ENCODE results near the gene UMODL1.

UMODL1 gene

DNA sequence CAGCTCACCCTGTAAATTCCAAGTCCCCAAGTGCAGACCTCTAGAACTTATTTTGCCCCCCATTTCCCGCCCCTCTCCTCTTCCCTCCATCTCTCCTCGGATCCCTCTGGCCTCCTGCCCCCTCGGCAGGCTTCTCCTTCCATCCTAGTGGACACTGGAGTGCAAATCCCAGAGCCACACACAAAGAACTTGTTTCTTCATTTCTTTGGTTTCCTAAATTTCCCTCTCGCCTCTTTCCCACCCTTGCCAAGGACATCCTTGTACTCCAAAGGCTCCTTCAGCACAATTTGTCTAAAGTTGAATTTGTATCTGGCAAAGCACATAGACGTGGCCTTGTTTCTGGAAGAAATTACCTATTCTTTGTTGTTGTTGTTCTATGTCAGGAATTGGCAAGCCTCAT is 17.5 kb downstream of the UMODL1 start:
- TF ChIP-seq CTCF (IDR thresholded peaks at IDR 0.05; ENCODE audit: low read depth, low read length): no peak
- no peak overlapping the region for H3K4me3 ChIP-seq (ENCODE audit: low read depth, low read length)

DNA sequence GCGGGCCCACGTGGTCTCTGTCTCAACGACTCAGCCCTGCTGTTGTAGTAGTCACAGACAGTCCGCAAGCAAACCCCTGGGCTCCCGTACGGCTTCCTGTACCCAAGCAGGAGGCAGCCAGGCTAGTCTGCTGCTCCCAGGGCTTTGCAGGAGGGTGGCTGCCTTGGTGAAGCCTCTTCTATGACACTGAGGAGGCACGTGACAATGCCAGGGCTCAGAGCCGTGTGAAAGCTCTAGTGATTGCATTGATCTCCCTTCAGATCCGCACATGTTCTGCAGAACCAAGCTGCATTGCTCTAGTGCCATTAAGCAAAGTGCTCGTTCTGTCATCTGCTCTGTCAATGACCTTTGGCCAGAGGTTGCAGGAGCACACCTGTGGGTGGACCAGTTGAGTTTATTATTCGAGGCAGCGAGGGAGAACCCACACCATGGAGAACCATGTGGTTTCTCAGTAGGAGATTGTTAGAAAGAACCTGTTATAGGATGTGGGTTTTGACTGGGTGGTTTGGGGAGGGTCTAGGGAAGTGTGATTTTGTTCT is 18.0 kb downstream of the UMODL1 start:
- H3K4me3 ChIP-seq (ENCODE audit: low read depth, low read length): no peak overlapping the region
- no peak for TF ChIP-seq CTCF (IDR thresholded peaks at IDR 0.05; ENCODE audit: low read depth, low read length)

DNA sequence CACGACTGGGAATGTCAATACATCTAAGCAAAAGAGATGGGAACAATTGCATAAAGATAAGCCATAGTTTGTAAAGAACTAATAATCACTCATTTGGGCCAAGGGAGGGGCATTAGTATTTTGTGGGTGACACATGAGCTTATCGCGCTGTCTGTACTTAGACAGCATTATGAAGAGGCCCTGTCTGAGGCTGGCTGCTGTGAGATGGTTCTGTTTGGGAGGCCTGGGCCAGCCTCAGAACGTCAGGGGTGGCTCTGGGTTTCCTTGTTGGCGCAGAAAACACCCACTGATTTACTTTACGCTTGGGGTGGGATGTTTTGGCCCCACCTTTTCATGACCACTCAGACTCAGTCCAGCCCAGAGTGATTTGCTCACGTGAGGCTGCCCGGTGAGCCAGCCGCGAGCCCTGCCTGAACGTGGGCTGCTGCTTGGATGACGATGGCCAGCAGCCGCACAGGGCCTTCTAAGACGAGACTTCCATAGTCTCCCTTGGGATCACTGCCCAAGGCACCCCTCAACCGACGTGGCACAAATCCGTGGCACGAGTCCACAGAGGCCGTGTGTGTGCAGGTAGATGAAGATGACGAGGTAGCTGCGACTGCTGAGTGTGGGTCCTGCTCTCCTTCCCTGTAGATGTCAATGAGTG is 18.7 kb downstream of the UMODL1 start:
- no peak overlapping the region for H3K4me3 ChIP-seq (ENCODE audit: low read depth, low read length)
- TF ChIP-seq CTCF (IDR thresholded peaks at IDR 0.05; ENCODE audit: low read depth, low read length): no peak

DNA sequence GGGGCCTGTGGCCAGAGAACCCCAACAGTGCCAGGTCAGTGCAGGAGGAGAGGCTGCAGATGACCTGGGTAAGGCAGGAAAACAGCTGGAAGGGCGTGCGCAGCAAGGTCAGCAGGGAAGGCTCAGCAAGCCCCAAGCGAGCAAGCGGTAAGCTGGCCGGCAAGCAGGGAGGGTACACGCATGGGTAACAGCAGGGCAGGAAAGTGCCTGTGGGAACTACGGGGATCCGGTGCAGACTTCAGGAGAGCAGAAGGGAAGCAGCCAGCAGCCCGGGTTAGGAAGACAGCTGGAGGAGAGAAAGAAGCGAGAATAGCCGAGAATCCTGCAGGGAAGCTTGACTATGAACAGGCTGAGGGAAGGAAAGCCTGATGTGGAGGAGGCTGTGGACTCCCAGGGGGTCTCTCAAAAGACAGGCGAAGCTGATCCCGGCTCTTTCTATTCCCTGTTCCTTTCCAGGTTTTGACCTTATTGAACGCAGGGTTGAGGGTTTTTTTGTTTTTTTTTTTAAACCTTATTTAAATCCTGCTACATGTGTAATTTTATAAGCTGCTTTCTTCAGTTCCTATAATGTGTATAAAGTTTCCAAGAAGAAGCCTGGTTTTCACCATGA is 20.9 kb downstream of the UMODL1 start:
- H3K4me3 ChIP-seq (ENCODE audit: low read depth, low read length): no peak overlapping the region
- no peak for TF ChIP-seq CTCF (IDR thresholded peaks at IDR 0.05; ENCODE audit: low read depth, low read length)

GRCh38 chr21:42092771-42093170 is 21.7 kb downstream of the UMODL1 start:
- TF ChIP-seq CTCF (IDR thresholded peaks at IDR 0.05; ENCODE audit: low read depth, low read length): no peak
- no peak overlapping the region for H3K4me3 ChIP-seq (ENCODE audit: low read depth, low read length)

DNA sequence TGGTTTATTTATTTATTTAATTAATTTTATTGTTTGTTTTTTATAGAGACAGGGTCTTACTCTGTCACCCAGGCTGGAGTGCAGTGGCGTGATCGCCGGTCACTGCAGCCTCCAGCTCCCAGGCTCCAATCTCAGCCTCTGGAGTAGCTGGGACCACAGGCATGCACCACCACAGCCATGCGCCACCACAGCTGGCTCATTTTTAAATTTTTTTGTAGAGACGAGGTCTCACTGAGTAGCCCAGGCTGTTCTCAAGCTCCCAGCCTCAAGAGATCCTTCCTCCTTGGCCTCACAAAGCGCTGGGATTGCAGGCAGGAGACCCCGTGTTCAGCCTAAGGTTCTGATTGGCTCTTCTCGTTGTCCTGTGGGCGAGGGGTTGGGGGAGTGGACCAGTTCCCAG is 22.1 kb downstream of the UMODL1 start:
- no peak overlapping the region for H3K4me3 ChIP-seq (ENCODE audit: low read depth, low read length)
- TF ChIP-seq CTCF (IDR thresholded peaks at IDR 0.05; ENCODE audit: low read depth, low read length): no peak

GRCh38 chr21:42093991-42094421 is 22.9 kb downstream of the UMODL1 start:
- no peak overlapping the region for H3K4me3 ChIP-seq (ENCODE audit: low read depth, low read length)
- TF ChIP-seq CTCF (IDR thresholded peaks at IDR 0.05; ENCODE audit: low read depth, low read length): no peak
